Measurements from ENCODE around the gene UBE3A.

- TF ChIP-seq POLR2A (IDR thresholded peaks at IDR 0.05) (no peak), CTCF (IDR thresholded peaks at IDR 0.05) (no peak)
Measured at GRCh38 chr15:25465835-25466234, 27.0 kb upstream of the UBE3A start.

All from body of pancreas (tissue), 4 donors.